Measurements from ENCODE around the gene PLPPR2.
"Not testable (repeated sequence)": the region's sequence is repeated elsewhere in the genome, so short reads cannot be mapped to it uniquely, and the experiment has no call there.

The PLPPR2 gene

GRCh38 chr19:11335449-11336146 is 19.6 kb upstream of the PLPPR2 start:
- H3K27ac Mint-ChIP-seq, result no peak overlapping the region
- H3K4me3 Mint-ChIP-seq, result no peak overlapping the region
- peaks cover 12% of the 10 kb centered on the region for H3K4me1 Mint-ChIP-seq (ENCODE audit: low read depth)
- no peaks in the 10 kb centered on the region for H3K27me3 Mint-ChIP-seq
- H3K36me3 Mint-ChIP-seq, result no peaks in the 10 kb centered on the region
- H3K9me3 Mint-ChIP-seq (ENCODE audit: low read depth), result no peaks in the 10 kb centered on the region

- peaks cover 12% of the 10 kb centered on the region for H3K4me1 Mint-ChIP-seq (ENCODE audit: low read depth)
- no peaks in the 10 kb centered on the region for H3K9me3 Mint-ChIP-seq (ENCODE audit: low read depth)
- H3K27ac Mint-ChIP-seq, result no peak overlapping the region
- H3K27me3 Mint-ChIP-seq, result no peaks in the 10 kb centered on the region
- H3K4me3 Mint-ChIP-seq, result no peak overlapping the region
- no peaks in the 10 kb centered on the region for H3K36me3 Mint-ChIP-seq
These were observed 18.2 kb upstream of the PLPPR2 start for GRCh38 chr19:11337080-11337479.

- peaks cover 12% of the 10 kb centered on the region for H3K4me1 Mint-ChIP-seq (ENCODE audit: low read depth)
- no peaks in the 10 kb centered on the region for H3K27me3 Mint-ChIP-seq
- no peak overlapping the region for H3K4me3 Mint-ChIP-seq
- no peaks in the 10 kb centered on the region for H3K36me3 Mint-ChIP-seq
- H3K9me3 Mint-ChIP-seq (ENCODE audit: low read depth), result no peaks in the 10 kb centered on the region
- no peak overlapping the region for H3K27ac Mint-ChIP-seq
These were observed 17.1 kb upstream of the PLPPR2 start for GRCh38 chr19:11338121-11338520.

- peak overlapping the region; percentile 63 for H3K4me3 Mint-ChIP-seq
- H3K27ac Mint-ChIP-seq, result no peak overlapping the region
- H3K27me3 Mint-ChIP-seq, result no peaks in the 10 kb centered on the region
- H3K9me3 Mint-ChIP-seq (ENCODE audit: low read depth), result no peaks in the 10 kb centered on the region
- no peaks in the 10 kb centered on the region for H3K36me3 Mint-ChIP-seq
- H3K4me1 Mint-ChIP-seq (ENCODE audit: low read depth), result peaks cover 12% of the 10 kb centered on the region
These were observed 16.5 kb upstream of the PLPPR2 start for GRCh38 chr19:11338569-11339253.

- Mint-ChIP-seq H3K36me3 (no peaks in the 10 kb centered on the region), H3K9me3 (ENCODE audit: low read depth) (no peaks in the 10 kb centered on the region), H3K4me3 (peak within 1 kb of the TSS; percentile 67), H3K27ac (no peak within 1 kb of the TSS), H3K4me1 (ENCODE audit: low read depth) (peaks cover 15% of the 10 kb centered on the region), H3K27me3 (no peaks in the 10 kb centered on the region)
These were observed 15.8 kb upstream of the PLPPR2 start, which contains the start of gene RAB3D for GRCh38 chr19:11339254-11340098. Gene RAB3D (minus strand): TSS chr19:11339657. CDS start chr19:11337399, 2,258 bp downstream.

GRCh38 chr19:11340099-11340467 is 15.1 kb upstream of the PLPPR2 start:
- H3K4me1 Mint-ChIP-seq (ENCODE audit: low read depth), result peaks cover 16% of the 10 kb centered on the region
- H3K9me3 Mint-ChIP-seq (ENCODE audit: low read depth); H3K36me3 Mint-ChIP-seq; H3K27me3 Mint-ChIP-seq; H3K27ac Mint-ChIP-seq: not testable (repeated sequence)
- peak overlapping the region; percentile 67 for H3K4me3 Mint-ChIP-seq

- Mint-ChIP-seq H3K9me3 (ENCODE audit: low read depth) (no peaks in the 10 kb centered on the region), H3K36me3 (no peaks in the 10 kb centered on the region), H3K27ac (no peak overlapping the region), H3K4me1 (ENCODE audit: low read depth) (peaks cover 38% of the 10 kb centered on the region), H3K4me3 (no peak overlapping the region), H3K27me3 (no peaks in the 10 kb centered on the region)
These were observed 12.8 kb upstream of the PLPPR2 start for GRCh38 chr19:11342429-11342828.

GRCh38 chr19:11345122-11345803 is 10.0 kb upstream of the PLPPR2 start:
- peak overlapping the region; percentile 98 for H3K4me3 Mint-ChIP-seq
- no peaks in the 10 kb centered on the region for H3K9me3 Mint-ChIP-seq (ENCODE audit: low read depth)
- H3K36me3 Mint-ChIP-seq, result peaks cover 7% of the 10 kb centered on the region
- peaks cover 27% of the 10 kb centered on the region for H3K4me1 Mint-ChIP-seq (ENCODE audit: low read depth)
- peak overlapping the region; percentile 90 for H3K27ac Mint-ChIP-seq
- no peaks in the 10 kb centered on the region for H3K27me3 Mint-ChIP-seq

- Mint-ChIP-seq H3K4me1 (ENCODE audit: low read depth) (peaks cover 27% of the 10 kb centered on the region), H3K36me3 (peaks cover 7% of the 10 kb centered on the region), H3K4me3 (peak within 1 kb of the TSS; percentile 98), H3K27me3 (no peaks in the 10 kb centered on the region), H3K27ac (peak within 1 kb of the TSS; percentile 90), H3K9me3 (ENCODE audit: low read depth) (no peaks in the 10 kb centered on the region)
These were observed 8.9 kb upstream of the PLPPR2 start, which contains the start of the genes CCDC159 and TMEM205 for GRCh38 chr19:11346104-11346940. Gene CCDC159 (plus strand): TSS chr19:11346519. CDS start chr19:11346607, 88 bp downstream. Gene TMEM205 (minus strand): TSS chr19:11346268. CDS start chr19:11345619, 649 bp downstream.

- Mint-ChIP-seq H3K4me1 (ENCODE audit: low read depth) (peaks cover 27% of the 10 kb centered on the region), H3K4me3 (peak overlapping the region; percentile 98), H3K27me3 (no peaks in the 10 kb centered on the region), H3K36me3 (peaks cover 7% of the 10 kb centered on the region), H3K9me3 (ENCODE audit: low read depth) (no peaks in the 10 kb centered on the region), H3K27ac (no peak overlapping the region)
These were observed 7.6 kb upstream of the PLPPR2 start for GRCh38 chr19:11347546-11348039.

- Mint-ChIP-seq H3K4me3 (no peak overlapping the region), H3K9me3 (ENCODE audit: low read depth) (no peaks in the 10 kb centered on the region), H3K36me3 (peaks cover 7% of the 10 kb centered on the region), H3K27me3 (no peaks in the 10 kb centered on the region), H3K4me1 (ENCODE audit: low read depth) (peaks cover 27% of the 10 kb centered on the region), H3K27ac (no peak overlapping the region)
These were observed 6.1 kb upstream of the PLPPR2 start for GRCh38 chr19:11349171-11349570.

GRCh38 chr19:11354102-11354501 is 1.1 kb upstream of the PLPPR2 start:
- H3K27ac Mint-ChIP-seq; H3K9me3 Mint-ChIP-seq (ENCODE audit: low read depth); H3K4me1 Mint-ChIP-seq (ENCODE audit: low read depth); H3K27me3 Mint-ChIP-seq; H3K36me3 Mint-ChIP-seq: not testable (repeated sequence)
- peak overlapping the region; percentile 32 for H3K4me3 Mint-ChIP-seq

- Mint-ChIP-seq H3K36me3 (peaks cover 2% of the 10 kb centered on the region), H3K4me1 (ENCODE audit: low read depth) (peaks cover 9% of the 10 kb centered on the region), H3K9me3 (ENCODE audit: low read depth) (no peaks in the 10 kb centered on the region), H3K4me3 (peak overlapping the region; percentile 76), H3K27ac (no peak overlapping the region), H3K27me3 (peaks cover 6% of the 10 kb centered on the region)
These were observed 804 bp downstream of the PLPPR2 start for GRCh38 chr19:11356074-11356397.

All from activated naive CD8-positive, alpha-beta T cell (primary cell).